GM12865 (cell line): ENCODE measurements around the gene UBAC2.

ENCODE experiments used
- DNase-seq: peaks from one replicate; pipeline ENCODE4 v3.0.0; 2010; ENCODE audit warnings: low read depth
- H3K4me3 ChIP-seq: 2 replicates; pipeline ENCODE4 v1.5.1; 2011; ENCODE audit warnings: mild to moderate bottlenecking, low read depth, low read length, control low read depth
- TF ChIP-seq, protein P1 (sequence below): IDR thresholded peaks from 2 replicates; pipeline ENCODE4 v1.5.1; 2011; ENCODE audit warnings: low read length, control low read depth, low read depth, inconsistent platforms; ENCODE audit not compliant: insufficient read depth; ENCODE audit errors: missing control alignments

UBAC2 gene

DNA sequence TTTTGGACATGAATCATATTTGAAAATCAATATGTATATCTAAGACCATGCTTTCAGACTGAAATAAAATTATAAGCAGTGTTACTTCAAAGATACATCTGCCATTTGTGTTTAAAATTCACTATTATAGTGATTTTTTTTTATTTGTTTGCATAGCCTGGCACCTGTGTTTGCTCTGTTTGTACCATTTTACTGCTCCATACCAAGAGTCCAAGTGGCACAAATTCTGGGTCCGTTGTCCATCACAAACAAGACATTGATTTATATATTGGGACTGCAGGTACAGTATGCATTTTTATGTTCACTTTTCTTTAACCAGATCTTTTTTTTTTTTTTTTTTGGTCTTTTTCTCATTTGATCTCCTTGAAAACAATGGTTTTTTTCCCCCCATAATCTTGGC is 113.3 kb downstream of the UBAC2 start:
- TF ChIP-seq, protein P1, sequence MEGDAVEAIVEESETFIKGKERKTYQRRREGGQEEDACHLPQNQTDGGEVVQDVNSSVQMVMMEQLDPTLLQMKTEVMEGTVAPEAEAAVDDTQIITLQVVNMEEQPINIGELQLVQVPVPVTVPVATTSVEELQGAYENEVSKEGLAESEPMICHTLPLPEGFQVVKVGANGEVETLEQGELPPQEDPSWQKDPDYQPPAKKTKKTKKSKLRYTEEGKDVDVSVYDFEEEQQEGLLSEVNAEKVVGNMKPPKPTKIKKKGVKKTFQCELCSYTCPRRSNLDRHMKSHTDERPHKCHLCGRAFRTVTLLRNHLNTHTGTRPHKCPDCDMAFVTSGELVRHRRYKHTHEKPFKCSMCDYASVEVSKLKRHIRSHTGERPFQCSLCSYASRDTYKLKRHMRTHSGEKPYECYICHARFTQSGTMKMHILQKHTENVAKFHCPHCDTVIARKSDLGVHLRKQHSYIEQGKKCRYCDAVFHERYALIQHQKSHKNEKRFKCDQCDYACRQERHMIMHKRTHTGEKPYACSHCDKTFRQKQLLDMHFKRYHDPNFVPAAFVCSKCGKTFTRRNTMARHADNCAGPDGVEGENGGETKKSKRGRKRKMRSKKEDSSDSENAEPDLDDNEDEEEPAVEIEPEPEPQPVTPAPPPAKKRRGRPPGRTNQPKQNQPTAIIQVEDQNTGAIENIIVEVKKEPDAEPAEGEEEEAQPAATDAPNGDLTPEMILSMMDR: no peak
- no peak overlapping the region for H3K4me3 ChIP-seq
- DNase-seq: no peak

DNA sequence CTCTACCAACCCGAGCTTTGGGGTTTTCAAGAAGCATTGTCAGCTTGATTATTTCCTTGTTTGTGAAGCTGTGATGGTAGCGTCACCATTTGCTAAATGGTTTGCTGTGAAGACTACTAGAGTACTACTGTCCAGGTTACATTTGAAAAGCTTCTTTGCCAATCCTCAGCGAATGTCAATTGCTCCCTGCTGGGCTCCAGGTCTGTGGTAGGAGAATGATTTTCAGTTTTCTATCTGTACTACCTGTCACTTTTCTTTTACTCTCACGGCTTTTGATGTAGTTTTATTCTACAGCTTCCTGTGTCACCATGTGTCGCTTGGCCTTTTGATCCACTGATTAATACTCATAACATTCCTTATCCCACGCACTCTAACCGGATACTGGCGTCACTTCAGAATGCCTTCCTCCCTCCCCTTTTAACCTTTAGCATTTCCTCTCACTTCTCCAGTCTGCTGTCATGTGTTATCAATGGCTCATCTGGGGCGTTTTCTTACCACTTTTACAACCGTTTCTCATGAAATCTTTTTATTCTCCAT is 114.1 kb downstream of the UBAC2 start:
- DNase-seq: no peak
- H3K4me3 ChIP-seq: no peak overlapping the region
- TF ChIP-seq, protein P1: no peak

DNA sequence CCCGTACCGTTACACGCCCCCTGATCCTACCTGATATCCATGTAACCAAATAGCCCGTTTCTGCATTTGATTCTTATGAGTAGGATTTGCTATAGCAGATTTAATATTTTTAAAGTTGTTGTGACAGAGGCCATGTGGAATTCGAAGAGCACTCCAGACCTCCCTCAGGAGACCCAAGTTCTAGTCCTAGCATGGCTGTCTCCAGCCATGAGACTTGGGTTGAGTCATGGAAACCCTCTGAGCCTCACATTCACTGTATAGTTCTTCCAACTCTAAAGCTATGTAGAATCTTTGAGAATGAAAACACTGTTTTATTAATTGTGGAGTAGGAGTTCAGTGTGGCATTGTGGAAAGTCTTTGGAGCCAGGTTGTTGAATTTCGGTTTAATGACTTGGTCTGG is 114.5 kb downstream of the UBAC2 start:
- TF ChIP-seq, protein P1: no peak
- no peak for DNase-seq
- no peak overlapping the region for H3K4me3 ChIP-seq

DNA sequence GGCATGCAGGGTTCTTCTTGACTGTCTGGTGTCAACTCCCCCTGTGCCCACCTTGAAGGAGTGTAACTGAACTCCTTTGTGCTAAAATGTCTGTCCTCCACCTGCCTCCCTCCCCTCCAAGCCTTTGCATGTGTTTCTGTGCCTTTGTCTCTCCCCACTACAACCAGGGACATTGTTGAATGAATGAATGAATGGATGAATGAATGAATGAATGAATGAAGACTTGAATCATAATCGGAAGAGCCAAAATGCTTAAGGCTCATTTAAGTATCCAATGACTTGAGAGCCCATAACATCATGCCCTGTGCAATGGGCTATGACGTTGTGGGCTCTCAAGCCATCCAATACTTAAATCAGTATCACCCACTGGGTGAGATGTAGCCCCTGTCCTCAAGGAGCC is 115.6 kb downstream of the UBAC2 start:
- TF ChIP-seq, protein P1: no peak
- no peak for DNase-seq

DNA sequence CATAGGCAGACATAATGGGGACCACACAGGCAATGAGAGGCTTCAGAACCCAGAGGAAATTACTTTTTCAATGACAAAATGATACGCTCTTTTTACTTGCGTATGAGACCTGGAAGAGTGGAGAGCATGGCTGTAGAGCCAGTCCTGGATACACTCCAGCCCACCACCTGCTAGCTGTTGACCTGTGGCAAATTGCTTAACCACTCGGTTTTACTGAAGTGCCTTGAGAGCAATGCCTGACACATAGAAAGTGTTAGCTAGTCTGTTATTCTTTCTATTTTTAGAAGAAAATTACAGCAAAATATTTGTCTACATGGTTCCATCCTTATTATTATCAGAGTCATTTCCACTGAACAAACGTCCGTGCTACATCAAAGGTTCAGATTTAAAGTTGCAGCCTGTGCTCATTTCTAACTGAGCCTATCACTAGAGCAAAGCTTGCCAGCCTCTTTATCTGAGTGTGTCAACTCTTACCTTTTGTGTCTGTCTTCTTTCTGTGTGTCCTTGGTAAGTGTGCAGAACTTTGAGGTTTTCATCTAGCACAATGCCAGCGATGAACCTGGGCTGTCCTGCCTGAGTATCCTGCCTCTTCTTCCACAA is 116.1 kb downstream of the UBAC2 start:
- DNase-seq: no peak
- no peak overlapping the region for H3K4me3 ChIP-seq
- TF ChIP-seq, protein P1: no peak

More for the DNA sequence above, 115.6 kb downstream of the UBAC2 start:
- H3K4me3 ChIP-seq: no peak overlapping the region

DNA sequence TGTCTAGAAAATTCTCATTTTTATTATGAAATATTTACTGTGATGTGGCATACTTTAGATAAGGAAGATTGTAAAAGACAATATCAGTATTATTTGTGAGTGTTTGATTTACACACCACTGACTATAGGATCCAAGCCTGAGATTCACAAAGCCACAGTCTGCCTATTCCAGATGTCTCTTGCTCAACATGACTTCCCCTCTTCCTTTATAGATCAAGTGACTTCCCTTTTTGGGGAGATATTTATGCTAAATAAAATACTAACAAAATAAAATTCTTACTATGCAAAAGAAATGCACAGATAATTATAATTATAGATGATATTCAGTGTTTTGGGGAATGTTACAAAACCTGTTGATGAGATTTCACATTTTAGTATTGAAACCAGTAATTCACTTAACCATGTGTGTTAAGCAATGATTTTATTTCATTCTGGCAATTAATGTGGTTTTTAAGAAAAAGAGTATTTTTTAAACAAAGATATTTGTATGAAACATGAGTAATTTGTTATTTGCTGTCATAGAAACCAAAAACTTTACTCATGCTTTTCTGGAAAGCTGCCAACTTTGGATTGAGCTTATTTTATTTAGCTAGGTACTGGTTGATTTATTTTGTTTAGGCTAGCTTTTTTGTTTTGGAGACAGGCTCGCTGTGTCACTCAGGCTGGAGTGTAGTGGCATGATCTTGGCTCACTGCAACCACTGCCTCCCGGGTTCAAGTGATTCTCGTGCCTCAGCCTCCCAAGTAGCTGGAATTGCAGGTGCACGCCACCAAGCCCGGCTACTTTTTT is 120.2 kb downstream of the UBAC2 start:
- TF ChIP-seq, protein P1: no peak
- no peak for DNase-seq
- H3K4me3 ChIP-seq: no peak overlapping the region

DNA sequence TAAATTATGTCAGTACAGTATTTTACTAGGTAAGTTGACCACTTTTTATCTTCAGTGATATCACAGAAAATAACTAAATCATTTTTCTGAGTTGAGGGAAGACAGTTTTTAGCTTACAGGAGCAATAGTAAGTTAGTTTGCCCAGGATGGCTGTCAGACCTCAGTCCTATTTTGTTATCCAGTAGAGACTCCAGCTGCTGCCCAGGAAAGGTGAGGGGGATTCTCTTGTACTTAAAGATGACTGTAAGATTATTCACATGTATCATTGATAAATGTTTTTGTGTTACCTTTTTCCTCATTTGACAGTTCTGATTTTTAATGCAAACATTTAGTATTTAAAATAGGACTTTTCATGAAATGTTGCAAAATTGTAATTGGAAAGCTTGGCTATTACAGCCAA is 121.1 kb downstream of the UBAC2 start:
- no peak overlapping the region for H3K4me3 ChIP-seq
- no peak for DNase-seq
- TF ChIP-seq, protein P1: no peak
